Measurements from ENCODE around the gene C10orf62.

GRCh38 chr10:97590082-97590747, 694 bp downstream of the C10orf62 start:
- TF ChIP-seq CTCF (IDR thresholded peaks at IDR 0.05) (no peak), EP300 (IDR thresholded peaks at IDR 0.05) (no peak)

All from stomach (tissue), 4 donors.